ENCODE data around the gene MRPS33.
"Not testable (repeated sequence)": the region's sequence is repeated elsewhere in the genome, so short reads cannot be mapped to it uniquely, and the experiment has no call there.

MRPS33 gene

DNA sequence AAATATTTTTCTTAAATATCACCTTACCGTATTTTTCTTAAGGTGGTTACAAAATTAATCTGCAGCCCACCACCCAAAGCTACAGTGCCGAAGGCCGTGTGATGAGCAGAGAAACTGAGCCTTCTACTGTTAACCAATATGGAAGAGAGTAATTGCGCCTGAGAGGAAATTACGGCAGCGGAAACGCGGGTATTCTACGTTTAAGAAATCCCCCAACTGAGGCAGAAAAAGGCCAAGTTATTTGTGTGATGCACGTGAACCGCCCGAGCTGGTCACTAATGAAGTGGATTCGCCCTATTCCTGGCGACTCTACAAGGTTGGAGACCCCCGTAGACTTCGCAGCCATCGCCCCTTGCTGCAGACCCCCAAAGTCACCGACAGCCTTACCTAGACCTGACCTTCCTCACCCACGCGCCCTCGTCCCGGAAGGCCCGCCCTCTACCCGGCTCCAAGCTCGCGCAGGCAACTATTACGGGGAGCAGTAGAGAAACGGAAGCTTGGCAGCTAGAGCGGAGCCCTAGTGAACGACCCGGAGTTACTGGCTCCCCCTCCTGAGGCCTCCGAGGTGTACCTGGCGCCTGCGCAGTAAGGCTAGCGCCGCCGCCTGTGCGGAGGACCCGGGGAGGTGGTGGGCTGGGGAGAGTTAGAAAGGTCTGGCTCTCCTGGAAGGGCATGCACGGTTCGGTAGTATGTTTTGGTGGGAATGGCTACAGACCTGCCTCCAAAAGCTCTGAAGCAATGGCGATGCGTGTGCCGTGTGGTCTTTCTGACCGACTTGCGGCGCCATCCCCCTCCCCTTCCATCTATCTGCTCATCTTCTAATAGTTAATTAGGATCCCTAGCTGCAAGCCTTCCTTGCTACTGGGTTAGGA lies at the start of gene MRPS33:
Gene MRPS33, minus strand, starts transcription at position 429 of the 872 bp plus-strand sequence. CDS start 4,319 bp downstream, outside the sequence.
- in situ Hi-C loops (cut with HindIII; ENCODE audit: low sequenced_read_pairs) = no loop called here

DNA sequence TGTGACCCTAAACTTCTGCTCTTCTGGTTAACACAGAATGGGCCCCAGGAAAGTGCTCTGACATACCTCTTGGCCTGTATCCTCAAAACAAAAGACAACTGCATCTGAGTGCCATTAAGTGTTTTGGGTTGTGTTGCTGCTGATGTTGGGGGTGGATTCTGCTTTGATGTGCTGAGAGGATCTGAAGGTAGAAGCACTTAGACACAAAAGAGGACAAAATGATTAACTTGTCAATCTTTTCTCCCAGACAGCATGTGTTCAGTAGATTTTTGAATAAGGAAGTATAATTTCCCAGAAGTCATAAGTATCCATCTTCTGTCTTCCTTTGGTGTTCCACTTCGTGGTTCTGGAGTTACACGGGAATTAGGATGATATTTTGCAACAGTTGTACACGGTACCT lies 43.0 kb upstream of the MRPS33 start:
- in situ Hi-C loops (cut with HindIII; ENCODE audit: low sequenced_read_pairs) = no loop called here

DNA sequence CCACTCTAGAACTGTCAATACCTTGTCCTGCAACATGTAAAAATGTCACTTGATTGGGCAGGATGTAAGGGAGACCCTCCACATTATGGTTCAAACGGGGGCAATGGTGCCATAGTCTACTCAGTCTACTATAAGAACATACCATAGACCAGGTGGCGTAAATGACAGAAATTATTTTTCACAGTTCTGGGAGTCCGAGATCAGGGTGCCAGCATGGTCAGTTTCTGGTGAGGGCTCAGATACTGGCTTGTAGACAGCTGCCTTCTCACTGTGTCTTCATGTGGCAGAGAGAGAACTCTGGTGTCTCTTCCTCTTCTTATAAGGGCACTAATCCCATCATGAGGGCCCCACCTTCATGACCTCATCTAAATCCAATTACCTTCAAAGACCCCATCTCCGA lies 40.4 kb upstream of the MRPS33 start:
- in situ Hi-C loops (cut with HindIII; ENCODE audit: low sequenced_read_pairs) = no loop called here

DNA sequence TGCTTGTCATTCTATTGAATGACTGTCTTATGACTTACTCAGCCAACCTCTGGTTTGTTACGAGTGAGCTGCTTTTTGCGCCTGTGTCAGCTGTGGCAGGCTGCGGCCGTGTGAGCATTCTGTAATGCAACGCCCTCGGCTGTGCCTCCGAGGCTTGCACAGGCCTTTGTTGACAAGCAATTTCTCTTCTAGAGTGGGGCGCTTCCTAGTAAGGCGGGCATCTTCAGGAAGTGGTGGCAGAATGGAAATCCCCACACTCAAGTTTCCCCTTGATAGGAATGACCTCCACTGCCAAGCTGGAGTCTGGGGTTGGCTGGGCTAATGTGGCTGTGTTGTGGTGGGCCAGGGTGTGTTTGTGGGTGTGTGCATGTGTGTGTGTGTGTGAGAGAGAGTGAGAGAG lies 38.9 kb upstream of the MRPS33 start:
- in situ Hi-C loops (cut with HindIII; ENCODE audit: low sequenced_read_pairs) = no loop called here

DNA sequence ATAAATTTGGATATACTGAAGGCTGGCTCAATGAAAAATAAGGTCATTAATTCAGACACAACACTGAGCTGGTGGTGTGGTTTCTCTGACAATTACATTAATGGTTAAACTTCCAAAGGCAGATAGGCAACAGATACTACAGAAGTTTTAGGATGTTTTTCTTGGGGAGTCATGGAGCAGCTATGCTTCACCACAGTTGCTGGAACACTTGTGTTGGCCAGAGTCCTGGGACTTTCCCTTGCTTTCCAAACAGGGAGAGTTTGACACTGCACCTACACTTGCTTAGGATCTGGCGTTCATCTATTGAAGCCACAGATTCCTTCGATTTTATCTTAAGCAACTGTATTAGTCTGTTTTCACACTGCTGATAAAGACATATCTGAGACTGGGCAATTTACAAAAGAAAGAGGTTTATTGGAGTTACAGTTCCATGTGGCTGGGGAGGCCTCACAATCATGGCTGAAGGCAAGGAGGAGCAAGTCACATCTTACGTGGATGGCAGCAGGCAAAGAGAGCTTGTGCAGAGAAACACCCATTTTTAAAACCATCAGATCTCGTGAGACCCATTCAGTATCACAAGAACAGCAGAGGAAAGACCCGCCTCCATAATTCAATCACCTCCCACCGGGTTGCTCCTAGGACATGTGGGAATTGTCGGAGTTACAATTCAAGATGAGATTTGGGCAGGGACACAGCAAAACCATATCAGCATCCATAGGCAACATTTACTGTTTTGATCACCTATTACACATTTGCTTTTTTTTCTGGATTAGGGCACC lies 31.3 kb upstream of the MRPS33 start:
- in situ Hi-C loops (cut with HindIII; ENCODE audit: low sequenced_read_pairs) = no loop called here

DNA sequence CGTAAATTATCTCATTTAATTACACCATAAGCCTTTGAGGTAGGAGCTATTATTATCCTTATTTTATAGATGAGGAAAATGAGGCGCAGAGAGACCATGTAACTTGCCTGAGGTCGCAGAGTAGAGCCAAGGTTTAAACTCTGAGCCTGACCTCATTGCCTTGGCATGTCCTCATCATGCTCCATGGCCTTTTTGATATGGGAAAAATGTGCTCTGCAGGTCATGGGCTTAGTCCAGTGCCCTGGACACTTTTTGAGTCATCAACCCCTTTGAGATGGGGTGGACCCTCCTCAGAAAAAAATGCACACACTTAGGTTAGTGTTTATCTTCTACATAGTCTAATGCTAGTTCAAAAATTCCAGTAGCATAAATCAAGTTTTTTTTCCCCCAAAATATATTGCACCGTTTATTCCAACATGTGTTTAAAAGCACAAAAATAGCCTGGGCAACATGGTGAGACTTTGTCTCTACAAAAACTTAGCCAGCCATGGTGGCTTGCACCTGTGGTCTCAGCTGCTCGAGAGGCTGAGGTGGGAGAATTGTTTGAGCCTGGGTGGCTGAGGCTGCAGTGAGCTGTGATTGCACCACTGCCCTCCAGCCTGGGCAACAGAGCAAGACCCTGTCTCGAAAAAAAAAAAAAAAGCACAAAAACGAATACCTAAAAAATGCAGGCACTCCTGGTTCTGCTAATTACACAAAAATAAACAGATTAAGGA lies 30.5 kb upstream of the MRPS33 start:
- in situ Hi-C loops (cut with HindIII; ENCODE audit: low sequenced_read_pairs) = no loop called here

DNA sequence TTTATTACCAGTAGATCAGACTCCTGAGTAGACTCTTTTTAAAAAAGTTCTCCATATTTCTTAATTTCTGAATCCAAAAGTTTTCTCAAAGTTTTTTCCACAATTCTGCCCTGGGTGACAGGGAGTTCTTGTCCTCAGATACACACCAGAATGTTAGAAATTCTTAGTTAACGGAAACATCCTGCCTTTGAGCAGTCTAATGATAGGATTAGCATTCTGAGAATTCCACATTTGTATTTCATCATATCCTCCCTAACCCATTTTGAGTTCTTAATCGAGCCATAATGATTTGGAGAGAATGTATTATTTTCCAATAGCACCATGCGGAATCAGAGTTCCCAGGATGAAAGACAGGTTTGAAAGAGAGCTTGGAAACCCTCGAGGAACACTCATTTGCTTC lies 28.9 kb upstream of the MRPS33 start:
- in situ Hi-C loops (cut with HindIII; ENCODE audit: low sequenced_read_pairs) = no loop called here

DNA sequence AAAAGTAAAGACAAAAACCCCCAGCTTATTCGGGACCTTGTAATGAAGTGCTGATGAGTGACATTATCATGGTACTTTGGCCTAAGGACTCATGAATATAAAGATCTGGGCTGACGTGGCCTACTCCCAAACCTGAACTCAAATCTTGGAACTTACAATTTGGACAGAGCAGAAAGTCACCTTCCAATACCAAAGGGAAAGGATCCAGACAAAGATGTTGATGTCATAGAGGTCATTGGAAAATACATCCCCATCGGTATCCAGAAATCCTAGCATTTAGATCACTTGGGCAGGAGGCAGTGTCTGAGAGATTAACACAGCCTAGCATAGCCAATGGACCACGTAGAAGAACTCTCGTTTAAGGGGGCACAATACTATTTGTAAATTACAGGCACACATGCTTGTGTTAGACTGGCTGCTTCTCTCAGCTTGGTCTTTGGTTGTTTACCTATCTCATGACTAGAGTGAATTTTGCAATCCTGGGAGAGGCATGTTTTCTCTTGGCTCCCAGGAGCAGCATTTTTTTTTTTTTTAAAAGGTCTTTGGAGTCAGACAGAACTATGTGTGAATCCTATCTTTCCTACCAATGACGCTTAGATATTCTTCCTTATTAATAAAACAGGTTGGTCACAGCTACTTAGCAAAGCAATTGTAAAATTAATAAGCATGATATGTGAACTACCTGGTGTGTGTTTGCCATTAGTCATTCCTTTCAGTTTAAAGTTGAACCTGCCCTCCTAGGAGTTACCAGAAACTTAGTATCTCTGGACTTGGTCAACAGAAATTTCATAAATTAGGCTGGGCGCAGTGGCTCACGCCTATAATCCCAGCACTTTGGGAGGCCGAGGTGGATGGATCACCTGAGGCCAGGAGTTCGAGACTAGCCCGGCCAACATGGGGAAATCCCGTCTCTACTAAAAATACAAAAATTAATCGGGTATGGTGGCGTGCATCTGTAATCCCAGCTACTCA lies 27.8 kb upstream of the MRPS33 start:
- in situ Hi-C loops (cut with HindIII; ENCODE audit: low sequenced_read_pairs) = no loop called here

DNA sequence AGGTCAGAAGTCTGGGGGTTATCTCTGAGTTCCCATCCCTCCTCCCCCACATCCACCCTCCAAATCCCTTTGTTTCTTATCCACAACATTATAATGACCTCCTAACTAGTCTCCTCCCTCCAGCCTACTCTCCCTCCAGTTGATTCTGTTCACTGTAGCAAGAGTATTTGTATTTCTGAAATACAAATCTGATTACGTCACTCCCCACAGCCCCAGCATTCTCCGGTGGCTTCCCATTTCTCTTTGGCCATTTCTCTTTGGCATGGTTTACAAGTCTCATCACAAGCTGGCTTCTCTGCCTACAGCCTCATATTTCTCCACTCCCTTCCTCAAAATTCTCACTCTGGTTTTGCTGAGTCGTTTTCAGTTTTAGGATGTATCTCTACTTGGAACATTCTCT lies 24.6 kb upstream of the MRPS33 start:
- in situ Hi-C loops (cut with HindIII; ENCODE audit: low sequenced_read_pairs) = no loop called here

DNA sequence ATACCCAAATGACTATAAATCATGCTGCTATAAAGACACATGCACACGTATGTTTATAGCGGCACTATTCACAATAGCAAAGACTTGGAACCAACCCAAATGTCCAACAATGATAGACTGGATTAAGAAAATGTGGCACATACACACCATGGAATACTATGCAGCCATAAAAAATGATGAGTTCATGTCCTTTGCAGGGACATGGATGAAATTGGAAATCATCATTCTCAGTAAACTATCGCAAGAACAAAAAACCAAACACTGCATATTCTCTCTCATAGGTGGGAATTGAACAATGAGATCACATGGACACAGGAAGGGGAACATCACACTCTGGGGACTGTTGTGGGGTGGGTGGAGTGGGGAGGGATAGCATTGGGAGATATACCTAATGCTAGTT lies 23.3 kb upstream of the MRPS33 start:
- in situ Hi-C loops (cut with HindIII; ENCODE audit: low sequenced_read_pairs) = not testable (repeated sequence)

DNA sequence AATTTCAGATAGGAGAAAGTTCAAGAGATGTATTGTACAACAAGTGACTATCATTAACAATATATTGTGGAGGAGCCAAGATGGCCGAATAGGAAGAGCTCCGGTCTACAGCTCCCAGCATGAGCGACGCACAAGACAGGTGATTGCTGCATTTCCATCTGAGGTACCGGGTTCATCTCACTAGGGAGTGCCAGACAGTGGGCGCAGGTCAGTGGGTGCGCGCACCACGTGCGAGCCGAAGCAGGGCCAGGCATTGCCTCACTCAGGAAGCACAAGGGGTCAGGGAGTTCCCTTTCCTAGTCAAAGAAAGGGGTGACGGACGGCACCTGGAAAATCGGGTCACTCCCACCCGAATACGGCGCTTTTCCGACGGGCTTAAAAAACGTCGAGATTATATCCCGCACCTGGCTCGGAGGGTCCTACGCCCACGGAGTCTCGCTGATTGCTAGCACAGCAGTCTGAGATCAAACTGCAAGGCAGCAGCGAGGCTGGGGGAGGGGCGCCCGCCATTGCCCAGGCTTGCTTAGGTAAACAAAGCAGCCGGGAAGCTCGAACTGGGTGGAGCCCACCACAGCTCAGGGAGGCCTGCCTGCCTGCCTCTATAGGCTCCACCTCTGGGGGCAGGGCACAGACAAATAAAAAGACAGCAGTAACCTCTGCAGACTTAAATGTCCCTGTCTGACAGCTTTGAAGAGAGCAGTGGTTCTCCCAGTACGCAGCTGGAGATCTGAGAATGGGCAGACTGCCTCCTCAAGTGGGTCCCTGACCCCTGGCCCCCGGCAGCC lies 18.0 kb upstream of the MRPS33 start:
- in situ Hi-C loops (cut with HindIII; ENCODE audit: low sequenced_read_pairs) = not testable (repeated sequence)

DNA sequence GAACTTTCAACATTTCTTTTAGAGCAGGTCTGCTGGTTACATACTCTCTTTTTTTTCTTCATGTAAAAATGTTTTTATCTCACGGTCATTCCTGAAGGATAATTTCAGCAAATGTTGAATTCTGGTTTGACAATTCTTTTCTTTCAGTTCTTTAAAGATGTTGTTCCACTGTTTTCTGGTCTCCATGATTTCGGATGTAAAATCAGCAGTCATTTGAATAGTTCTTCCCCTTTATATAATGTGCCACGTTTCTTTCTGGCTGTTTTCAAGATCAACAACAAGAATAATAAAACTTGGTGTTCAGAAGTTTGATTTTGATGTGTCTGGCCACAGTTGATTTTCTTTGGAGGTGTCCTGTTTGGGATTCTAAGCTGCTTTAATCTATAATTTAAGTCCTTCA lies 14.0 kb upstream of the MRPS33 start:
- in situ Hi-C loops (cut with HindIII; ENCODE audit: low sequenced_read_pairs) = no loop called here

DNA sequence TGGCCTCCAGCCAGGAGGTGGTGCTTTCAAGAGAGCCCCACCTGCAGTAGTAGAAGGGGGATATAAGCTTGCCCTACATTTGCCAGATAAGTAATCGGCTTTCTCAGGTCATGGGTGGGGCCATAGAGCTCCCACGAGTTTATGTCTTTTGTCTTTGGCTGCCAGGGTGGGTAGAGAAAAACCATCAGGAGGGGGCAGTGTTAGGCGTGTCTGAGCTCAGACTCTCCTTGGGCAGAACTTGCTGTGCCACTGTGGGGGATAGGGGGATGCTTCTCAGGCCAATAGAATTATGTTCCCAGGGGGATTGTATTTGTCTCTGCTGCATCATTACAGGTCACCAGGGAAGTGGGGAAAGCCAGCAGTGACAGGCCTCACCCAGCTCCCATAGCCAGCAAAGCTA lies 12.3 kb upstream of the MRPS33 start:
- in situ Hi-C loops (cut with HindIII; ENCODE audit: low sequenced_read_pairs) = no loop called here

DNA sequence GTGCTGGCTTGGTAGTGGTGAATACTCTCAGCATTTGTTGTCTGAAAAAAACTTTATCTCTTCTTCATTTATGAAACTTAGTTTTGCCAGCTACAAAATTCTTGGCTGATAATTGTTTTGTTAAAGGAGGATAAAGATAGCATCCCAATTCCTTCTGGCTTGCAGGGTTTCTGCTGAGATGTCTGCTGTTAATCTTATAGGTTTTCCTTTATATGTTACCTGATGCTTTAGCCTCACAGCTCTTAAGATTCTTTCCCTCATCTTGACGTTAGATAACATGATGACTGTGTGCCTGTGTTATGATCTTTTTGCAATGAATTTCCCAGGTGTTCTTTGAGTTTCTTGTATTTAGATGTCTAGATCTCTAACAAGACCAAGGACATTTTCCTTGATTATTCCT lies 9.9 kb upstream of the MRPS33 start:
- in situ Hi-C loops (cut with HindIII; ENCODE audit: low sequenced_read_pairs) = no loop called here

DNA sequence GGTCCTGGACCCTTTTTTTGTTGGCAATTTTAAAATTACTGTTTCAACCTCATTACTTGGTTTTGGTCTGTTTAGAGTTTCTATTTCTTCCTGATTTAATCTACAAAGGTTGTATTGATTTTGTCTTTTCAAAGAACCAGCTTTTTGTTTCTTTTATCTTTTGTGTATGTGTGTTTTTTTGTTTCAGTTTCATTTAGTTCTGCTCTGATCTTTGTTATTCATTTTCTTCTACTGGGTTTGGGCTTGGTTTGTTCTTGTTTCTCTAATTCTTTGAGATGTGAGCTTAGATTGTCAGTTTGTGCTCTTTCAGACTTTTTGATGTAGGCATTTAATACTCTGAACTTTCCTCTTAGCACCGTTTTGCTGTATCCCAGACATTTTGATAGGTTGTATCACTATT lies 8.5 kb upstream of the MRPS33 start:
- in situ Hi-C loops (cut with HindIII; ENCODE audit: low sequenced_read_pairs) = no loop called here

DNA sequence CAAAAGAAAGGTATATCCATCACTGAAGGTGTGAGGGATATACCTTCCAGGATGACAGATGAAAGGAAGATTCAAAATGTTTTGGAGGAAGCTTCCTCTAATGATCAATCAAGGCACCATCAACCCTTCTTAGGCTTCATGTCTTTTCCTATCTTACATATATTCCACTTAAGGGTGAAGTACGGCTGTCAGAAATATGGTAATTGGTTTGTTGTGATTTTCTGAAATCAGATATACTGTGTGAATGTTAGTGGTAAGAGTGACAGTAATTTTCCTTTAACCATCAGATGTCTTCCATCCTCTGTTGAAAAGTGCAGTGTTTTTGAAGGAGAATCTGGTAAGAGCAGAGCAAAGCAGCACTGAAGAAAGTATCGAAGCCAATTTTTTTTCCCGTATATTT lies 2.8 kb upstream of the MRPS33 start:
- in situ Hi-C loops (cut with HindIII; ENCODE audit: low sequenced_read_pairs) = no loop called here

DNA sequence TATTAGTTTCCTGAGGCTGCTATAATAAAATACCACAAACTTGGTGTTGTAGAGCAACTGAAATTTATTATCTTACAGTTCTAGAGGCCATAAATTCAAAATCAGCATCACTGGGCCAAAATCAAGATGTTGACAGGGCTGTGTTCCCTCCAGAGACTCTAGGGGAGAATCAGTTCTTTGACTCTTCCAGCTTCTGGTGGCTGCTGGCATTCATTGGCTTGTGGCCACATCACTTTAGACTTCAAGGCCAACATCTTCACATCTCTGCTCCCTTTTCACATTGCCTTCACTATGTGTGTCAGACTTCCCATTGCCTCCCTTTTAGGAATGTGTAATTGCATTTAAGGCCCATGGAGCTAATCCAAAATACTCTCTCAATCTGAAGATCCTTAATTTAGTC lies 1.6 kb upstream of the MRPS33 start:
- in situ Hi-C loops (cut with HindIII; ENCODE audit: low sequenced_read_pairs) = no loop called here

DNA sequence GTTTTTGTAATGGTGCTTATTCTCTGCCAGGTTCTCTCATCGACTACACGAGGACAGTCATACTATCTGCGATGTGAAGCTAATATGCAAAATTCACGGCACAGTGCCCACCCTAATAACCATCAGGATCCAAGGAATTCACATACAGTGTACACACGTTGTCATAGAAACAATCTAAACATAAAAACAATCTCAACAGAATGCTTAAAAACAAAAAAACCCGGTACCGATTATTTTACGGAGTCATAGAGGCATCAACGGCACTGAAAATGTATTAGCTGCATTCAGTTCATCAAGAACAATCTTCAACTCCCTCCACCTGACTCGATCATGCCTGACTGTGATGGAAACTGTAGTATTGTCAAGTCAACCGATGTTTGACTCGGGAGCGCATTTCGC lies 628 bp downstream of the MRPS33 start:
- in situ Hi-C loops (cut with HindIII; ENCODE audit: low sequenced_read_pairs) = no loop called here

DNA sequence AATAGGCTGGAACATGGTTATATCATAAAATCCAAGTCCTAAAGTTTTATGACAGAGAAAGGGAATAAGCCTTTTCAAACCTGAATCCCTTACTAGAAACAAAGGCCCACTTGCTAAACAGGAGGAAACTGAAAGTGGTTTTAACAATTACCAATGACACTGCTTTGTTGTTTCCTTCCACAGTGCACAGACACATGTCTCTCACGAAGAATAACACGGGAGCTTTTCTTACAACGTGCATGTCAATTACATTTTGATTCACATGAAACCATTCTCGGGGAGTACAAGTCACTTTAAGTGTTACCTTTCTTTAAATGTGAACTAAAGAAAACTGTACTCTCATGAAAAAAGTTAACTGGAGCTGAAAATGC lies 1.4 kb downstream of the MRPS33 start:
- in situ Hi-C loops (cut with HindIII; ENCODE audit: low sequenced_read_pairs) = no loop called here

Data from DLD1 (cell line).